ENCODE data around the gene WNK1.
"Not testable (repeated sequence)": the region's sequence is repeated elsewhere in the genome, so short reads cannot be mapped to it uniquely, and the experiment has no call there.

WNK1 gene

DNA sequence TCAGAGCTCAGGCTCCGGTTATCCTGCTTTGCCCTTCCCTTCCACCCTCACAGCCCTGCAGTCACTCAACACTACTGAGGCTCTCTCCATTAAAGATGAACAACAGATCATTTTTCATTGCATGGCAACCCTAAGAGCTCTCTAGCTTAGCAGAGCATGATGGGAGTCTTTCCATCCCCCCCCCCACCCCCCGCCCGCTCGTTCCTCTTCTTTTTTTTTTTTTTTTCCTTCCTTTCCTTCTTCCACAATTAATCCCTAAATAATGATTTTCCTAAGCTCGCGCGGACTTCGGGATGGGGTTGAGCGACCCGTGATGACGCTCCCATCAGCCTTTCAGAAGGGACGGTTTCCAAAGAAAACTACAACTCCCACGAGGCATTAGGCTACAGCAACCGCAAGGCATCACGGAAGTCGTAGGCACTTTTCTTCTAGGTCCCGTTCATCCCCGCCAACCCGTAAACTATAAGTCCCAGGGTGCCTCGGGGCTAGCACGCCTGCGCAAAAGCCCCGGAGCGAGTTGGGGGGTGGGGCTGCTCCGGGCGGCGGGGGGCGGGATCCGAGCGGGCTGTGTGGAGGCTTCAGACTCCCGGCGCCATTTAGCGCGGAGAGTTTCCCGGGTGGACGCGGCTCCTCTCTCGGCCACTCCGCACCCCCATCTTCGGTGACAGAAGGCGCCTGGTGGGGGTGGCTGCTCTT lies at the start of gene WNK1:
WNK1 (plus strand) TSS at position 581 of the 696 bp plus-strand sequence. CDS start 987 bp downstream, outside the sequence.
- Histone ChIP-seq H3K79me2 (ENCODE audit: control insufficient read depth, insufficient read depth, low read length, unreplicated experiment) (peaks cover 43% of the 10 kb centered on the region), H3K27me3 (ENCODE audit: insufficient read depth, low read length) (no peaks in the 10 kb centered on the region), H3K27ac (ENCODE audit: low read depth, low read length) (peak within 1 kb of the TSS; percentile 75), H3K36me3 (ENCODE audit: insufficient read depth, low read length) (peaks cover 8% of the 10 kb centered on the region; the same call in 1 of the 2 replicates), H3K4me3 (ENCODE audit: low read depth, low read length) (peak within 1 kb of the TSS; percentile 98), H2AFZ (ENCODE audit: low read length, unreplicated experiment) (peak within 1 kb of the TSS; percentile 98), H3K4me1 (ENCODE audit: control insufficient read depth, insufficient read depth, low read length, unreplicated experiment) (peaks cover 32% of the 10 kb centered on the region)

DNA sequence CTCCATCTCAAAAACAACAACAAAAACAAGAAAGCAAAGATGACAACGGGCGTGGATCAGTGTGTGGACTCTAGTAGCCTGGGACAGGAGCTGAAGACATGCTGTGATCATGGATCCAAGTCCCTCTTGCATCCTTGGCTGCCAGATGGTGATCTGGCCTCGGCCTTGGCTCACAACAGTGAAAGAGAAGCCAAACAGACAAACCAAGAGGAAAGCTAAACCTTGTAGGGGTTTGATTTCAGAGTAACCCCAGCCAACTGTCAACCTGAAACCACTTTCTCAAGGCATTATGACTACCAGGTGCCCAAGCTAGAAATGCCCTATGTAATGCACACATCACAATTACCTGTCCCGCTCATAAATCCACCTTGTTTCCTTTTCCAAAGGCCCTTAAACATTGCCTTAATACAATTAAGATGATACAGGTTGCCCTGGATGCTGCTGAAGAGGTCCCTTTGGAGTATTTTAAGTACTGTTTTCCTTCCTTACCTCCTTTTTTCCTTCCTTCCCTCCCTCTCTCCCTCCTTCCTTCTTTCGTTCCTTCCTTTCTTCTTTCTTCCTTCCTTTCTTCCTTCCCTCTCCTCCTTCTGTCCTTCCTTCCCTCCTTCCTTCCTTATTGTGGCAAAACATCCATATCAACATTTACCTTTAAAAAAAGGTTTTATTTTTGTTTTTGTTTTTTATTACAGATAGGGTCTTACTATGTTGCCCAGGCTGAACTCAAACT lies 47.7 kb upstream of the WNK1 start:
- Histone ChIP-seq H3K4me1 (ENCODE audit: control insufficient read depth, insufficient read depth, low read length, unreplicated experiment) (no peaks in the 10 kb centered on the region), H3K27ac (ENCODE audit: low read depth, low read length) (no peak overlapping the region), H3K4me3 (ENCODE audit: low read depth, low read length) (no peak overlapping the region), H3K79me2 (ENCODE audit: control insufficient read depth, insufficient read depth, low read length, unreplicated experiment) (no peaks in the 10 kb centered on the region), H3K36me3 (ENCODE audit: insufficient read depth, low read length) (no peaks in the 10 kb centered on the region), H2AFZ (ENCODE audit: low read length, unreplicated experiment) (no peak overlapping the region), H3K27me3 (ENCODE audit: insufficient read depth, low read length) (no peaks in the 10 kb centered on the region)

DNA sequence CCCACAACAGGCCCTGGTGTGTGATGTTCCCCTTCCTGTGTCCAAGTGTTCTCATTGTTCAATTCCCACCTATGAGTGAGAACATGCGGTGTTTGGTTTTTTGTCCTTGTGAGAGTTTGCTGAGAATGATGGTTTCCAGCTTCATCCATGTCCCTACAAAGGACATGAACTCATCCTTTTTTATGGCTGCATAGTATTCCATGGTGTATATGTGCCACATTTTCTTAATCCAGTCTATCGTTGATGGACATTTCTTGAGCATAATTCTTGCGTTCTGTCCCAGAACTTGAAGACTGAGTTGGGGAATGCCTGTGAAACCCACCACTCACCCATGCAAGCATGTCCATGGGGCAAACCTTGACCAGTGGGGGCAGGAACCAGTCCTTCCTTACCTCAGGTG lies 44.3 kb upstream of the WNK1 start:
- H3K27ac ChIP-seq (ENCODE audit: low read depth, low read length); H3K4me1 ChIP-seq (ENCODE audit: control insufficient read depth, insufficient read depth, low read length, unreplicated experiment); H3K36me3 ChIP-seq (ENCODE audit: insufficient read depth, low read length); H3K4me3 ChIP-seq (ENCODE audit: low read depth, low read length); H2AFZ ChIP-seq (ENCODE audit: low read length, unreplicated experiment); H3K27me3 ChIP-seq (ENCODE audit: insufficient read depth, low read length); H3K79me2 ChIP-seq (ENCODE audit: control insufficient read depth, insufficient read depth, low read length, unreplicated experiment): not testable (repeated sequence)

DNA sequence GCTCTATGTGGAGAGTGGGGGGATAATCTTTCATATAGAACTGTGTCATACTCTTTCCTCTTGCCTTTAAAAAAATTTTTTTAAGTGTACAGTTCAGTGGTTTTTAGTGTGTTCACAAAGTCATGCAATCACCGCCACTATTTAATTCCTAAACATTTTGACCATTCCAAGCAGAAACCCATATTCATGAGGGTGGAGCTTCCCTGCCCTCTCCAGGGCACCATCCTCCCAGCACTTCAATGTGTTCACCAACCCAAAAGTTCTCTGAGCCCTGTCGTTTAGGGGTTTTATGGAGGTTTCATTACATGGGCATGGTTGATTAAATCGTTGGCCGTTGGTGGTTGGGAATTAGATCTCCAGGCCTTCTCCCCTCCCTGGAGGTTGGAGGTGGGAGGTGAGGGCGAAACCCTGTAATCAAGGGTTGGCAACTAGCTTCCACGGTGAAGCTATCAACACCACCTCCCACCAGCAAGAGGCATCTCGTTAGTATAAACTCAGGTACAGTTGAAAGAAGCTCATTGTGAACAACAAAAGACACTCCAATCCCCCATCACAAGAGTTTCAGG lies 42.8 kb upstream of the WNK1 start:
- Histone ChIP-seq H3K4me3 (ENCODE audit: low read depth, low read length) (no peak overlapping the region), H3K27me3 (ENCODE audit: insufficient read depth, low read length) (no peaks in the 10 kb centered on the region), H3K36me3 (ENCODE audit: insufficient read depth, low read length) (no peaks in the 10 kb centered on the region), H3K27ac (ENCODE audit: low read depth, low read length) (no peak overlapping the region), H2AFZ (ENCODE audit: low read length, unreplicated experiment) (no peak overlapping the region), H3K79me2 (ENCODE audit: control insufficient read depth, insufficient read depth, low read length, unreplicated experiment) (no peaks in the 10 kb centered on the region), H3K4me1 (ENCODE audit: control insufficient read depth, insufficient read depth, low read length, unreplicated experiment) (peaks cover 8% of the 10 kb centered on the region)

DNA sequence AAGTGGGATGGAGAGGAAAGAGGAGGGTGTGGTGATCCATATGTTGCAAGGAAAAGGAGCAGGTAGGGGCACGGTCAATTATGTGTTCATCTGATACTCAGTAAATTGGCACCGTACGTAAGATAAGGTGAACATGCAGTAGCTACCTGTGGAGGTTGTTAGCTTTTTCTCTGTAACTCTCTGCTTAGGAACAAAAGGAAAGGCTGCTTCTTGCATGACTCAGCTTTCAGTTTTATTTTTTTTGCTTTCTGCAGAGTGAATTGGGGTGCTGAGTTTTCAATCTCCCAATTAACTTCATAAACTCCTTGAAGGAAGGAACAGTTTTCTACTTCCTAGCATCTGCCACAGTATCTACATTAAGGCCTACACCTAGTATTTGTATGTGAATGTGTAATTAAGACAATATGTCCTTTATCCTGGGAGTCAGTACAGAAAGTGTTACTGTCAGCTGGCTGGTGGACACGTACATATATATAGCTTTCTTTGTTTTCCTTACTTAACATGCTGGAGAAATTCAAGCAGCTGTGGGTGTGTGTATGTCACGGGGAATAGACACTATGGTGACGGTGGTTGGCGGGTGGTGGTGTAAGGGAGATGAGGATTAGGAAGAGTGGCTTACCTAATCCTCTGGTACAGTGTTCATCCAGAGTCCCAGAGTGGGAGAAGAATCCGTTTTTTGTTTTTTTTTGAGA lies 40.1 kb upstream of the WNK1 start:
- Histone ChIP-seq H3K27me3 (ENCODE audit: insufficient read depth, low read length) (no peaks in the 10 kb centered on the region), H3K79me2 (ENCODE audit: control insufficient read depth, insufficient read depth, low read length, unreplicated experiment) (no peaks in the 10 kb centered on the region), H3K36me3 (ENCODE audit: insufficient read depth, low read length) (no peaks in the 10 kb centered on the region), H3K4me3 (ENCODE audit: low read depth, low read length) (peak overlapping the region; percentile 45), H3K4me1 (ENCODE audit: control insufficient read depth, insufficient read depth, low read length, unreplicated experiment) (peaks cover 8% of the 10 kb centered on the region), H2AFZ (ENCODE audit: low read length, unreplicated experiment) (peak overlapping the region; percentile 65), H3K27ac (ENCODE audit: low read depth, low read length) (no peak overlapping the region)

DNA sequence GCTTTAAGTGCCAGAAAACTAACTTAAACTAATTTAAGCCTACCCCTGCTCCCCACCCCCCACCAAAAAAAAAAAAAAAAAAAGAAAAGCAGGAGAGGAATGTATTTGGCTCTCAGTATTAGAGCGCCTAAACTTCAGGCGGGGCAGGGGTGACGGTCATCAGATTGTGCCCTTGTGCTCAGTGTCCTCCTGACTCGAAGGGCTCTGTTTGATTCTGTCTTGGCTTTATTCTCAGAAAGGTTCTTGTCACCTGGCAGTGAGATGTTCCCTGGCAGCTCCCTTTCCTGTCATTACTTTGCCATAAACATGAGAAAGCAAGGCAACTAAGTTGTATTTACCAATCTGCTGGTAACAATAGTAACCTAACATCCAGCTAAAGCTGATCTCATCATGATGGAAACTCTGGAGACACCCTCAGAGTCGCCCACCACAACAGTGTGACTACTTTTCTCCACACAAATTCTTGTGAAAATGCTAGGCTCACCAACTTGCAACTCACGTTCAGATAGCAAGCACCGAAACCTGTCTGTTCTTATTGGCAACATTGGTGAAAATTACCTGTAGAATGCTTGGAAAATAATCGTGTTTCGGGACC lies 39.0 kb upstream of the WNK1 start:
- H3K79me2 ChIP-seq (ENCODE audit: control insufficient read depth, insufficient read depth, low read length, unreplicated experiment), result no peaks in the 10 kb centered on the region
- H3K27me3 ChIP-seq (ENCODE audit: insufficient read depth, low read length), result no peaks in the 10 kb centered on the region
- no peaks in the 10 kb centered on the region for H3K36me3 ChIP-seq (ENCODE audit: insufficient read depth, low read length)
- H3K4me3 ChIP-seq (ENCODE audit: low read depth, low read length), result no peak overlapping the region
- peaks cover 8% of the 10 kb centered on the region for H3K4me1 ChIP-seq (ENCODE audit: control insufficient read depth, insufficient read depth, low read length, unreplicated experiment)
- no peak overlapping the region for H2AFZ ChIP-seq (ENCODE audit: low read length, unreplicated experiment)
- H3K27ac ChIP-seq (ENCODE audit: low read depth, low read length), result no peak overlapping the region

DNA sequence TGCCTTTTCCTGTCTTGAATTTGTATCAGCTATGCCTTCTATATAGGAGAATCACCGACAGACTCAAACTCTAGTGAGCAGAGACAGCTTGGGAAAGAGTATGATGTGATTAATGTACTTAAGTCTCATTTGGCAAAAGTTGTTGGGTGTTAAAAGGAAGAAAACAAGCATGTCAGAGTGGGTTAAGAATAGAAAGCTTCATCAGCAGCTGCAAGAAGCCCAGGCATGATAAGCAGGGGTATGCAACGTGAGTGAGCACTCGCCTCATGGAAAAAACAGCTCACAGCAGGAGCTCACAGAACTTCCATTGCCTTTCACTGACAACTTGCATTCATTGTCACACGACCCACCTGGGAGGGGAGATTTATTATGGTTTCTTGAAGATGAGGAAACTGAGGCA lies 35.9 kb upstream of the WNK1 start:
- H3K4me3 ChIP-seq (ENCODE audit: low read depth, low read length), result no peak overlapping the region
- no peak overlapping the region for H3K27ac ChIP-seq (ENCODE audit: low read depth, low read length)
- H2AFZ ChIP-seq (ENCODE audit: low read length, unreplicated experiment), result no peak overlapping the region
- H3K36me3 ChIP-seq (ENCODE audit: insufficient read depth, low read length), result no peaks in the 10 kb centered on the region
- no peaks in the 10 kb centered on the region for H3K27me3 ChIP-seq (ENCODE audit: insufficient read depth, low read length)
- peaks cover 8% of the 10 kb centered on the region for H3K4me1 ChIP-seq (ENCODE audit: control insufficient read depth, insufficient read depth, low read length, unreplicated experiment)
- H3K79me2 ChIP-seq (ENCODE audit: control insufficient read depth, insufficient read depth, low read length, unreplicated experiment), result no peaks in the 10 kb centered on the region

DNA sequence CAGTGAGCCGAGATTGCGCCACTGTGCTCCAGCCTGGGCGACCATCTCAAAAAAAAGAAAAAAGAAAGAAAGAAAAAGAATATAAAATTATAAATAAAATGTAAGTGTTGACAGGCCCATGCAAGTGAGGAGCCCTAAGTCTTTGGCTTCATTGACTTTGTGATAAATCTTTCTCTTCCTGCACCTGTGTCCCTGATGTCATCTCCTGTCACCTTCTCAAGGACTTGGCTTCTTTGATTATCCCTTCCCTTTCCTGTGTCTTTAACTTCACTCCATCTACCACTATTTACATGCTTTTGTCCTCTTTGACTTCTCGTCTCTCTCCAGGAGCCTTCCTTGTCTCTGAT lies 33.6 kb upstream of the WNK1 start:
- H3K4me3 ChIP-seq (ENCODE audit: low read depth, low read length), result no peak overlapping the region
- H2AFZ ChIP-seq (ENCODE audit: low read length, unreplicated experiment), result no peak overlapping the region
- H3K27ac ChIP-seq (ENCODE audit: low read depth, low read length), result no peak overlapping the region
- no peaks in the 10 kb centered on the region for H3K36me3 ChIP-seq (ENCODE audit: insufficient read depth, low read length)
- no peaks in the 10 kb centered on the region for H3K4me1 ChIP-seq (ENCODE audit: control insufficient read depth, insufficient read depth, low read length, unreplicated experiment)
- no peaks in the 10 kb centered on the region for H3K79me2 ChIP-seq (ENCODE audit: control insufficient read depth, insufficient read depth, low read length, unreplicated experiment)
- no peaks in the 10 kb centered on the region for H3K27me3 ChIP-seq (ENCODE audit: insufficient read depth, low read length)

DNA sequence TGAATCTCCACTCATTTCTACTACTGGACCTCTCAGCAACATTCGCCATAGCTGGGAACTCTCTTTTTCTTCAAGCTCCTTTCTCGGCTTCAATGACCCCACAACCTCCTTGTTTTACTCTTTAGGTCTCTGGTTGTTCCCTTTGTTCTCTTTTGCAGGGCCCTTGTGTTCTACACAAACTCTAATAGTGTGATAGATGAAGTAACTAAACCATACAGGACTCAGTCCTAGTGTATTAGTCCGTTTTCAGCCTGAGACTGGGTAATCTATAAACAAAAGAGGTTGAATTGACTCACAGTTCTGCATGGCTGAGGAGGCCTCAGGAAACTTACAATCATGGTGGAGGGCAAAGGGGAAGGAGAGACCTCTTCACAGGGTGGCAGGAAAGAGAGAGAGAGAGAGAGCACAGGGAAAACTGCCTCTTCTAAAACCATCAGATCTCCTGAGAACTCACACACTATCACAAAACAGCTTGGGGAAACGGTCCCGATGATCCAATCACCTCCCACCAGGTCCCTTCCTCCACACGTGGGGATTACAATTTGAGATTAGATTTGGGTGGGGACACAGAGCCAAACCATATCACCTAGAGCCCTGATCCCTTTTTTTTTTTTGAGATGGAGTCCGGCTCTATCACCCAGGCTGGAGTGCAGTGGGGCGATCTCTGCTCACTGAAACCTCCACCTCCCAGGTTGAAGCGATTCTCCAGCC lies 32.0 kb upstream of the WNK1 start:
- Histone ChIP-seq H3K36me3 (ENCODE audit: insufficient read depth, low read length) (no peaks in the 10 kb centered on the region), H3K4me1 (ENCODE audit: control insufficient read depth, insufficient read depth, low read length, unreplicated experiment) (no peaks in the 10 kb centered on the region), H3K27me3 (ENCODE audit: insufficient read depth, low read length) (no peaks in the 10 kb centered on the region), H3K79me2 (ENCODE audit: control insufficient read depth, insufficient read depth, low read length, unreplicated experiment) (no peaks in the 10 kb centered on the region), H3K27ac (ENCODE audit: low read depth, low read length) (no peak overlapping the region), H3K4me3 (ENCODE audit: low read depth, low read length) (no peak overlapping the region), H2AFZ (ENCODE audit: low read length, unreplicated experiment) (no peak overlapping the region)

Measured in ACC112 (cell line).